SIG-M5 treated with dmso at 0.1 percent for 504 hours (cell line): Measurements from ENCODE around the gene RFC3.
"Not testable (repeated sequence)": the region's sequence is repeated elsewhere in the genome, so short reads cannot be mapped to it uniquely, and the experiment has no call there.

ENCODE experiments used
- DNase-seq: peaks from one replicate; lab custom pipeline; 2025; ENCODE audit not compliant: unreplicated experiment; lab: John Stamatoyannopoulos, UW

The RFC3 gene

GRCh38 chr13:33806470-33807248 lies 11.3 kb upstream of the RFC3 start:
- DNase-seq, result no peak

- not testable (repeated sequence) for DNase-seq
Observed at GRCh38 chr13:33812829-33813228, 5.1 kb upstream of the RFC3 start.

GRCh38 chr13:33815011-33815550 lies 2.9 kb upstream of the RFC3 start:
- DNase-seq, result no peak

- DNase-seq, result no peak
Observed at GRCh38 chr13:33816912-33817311, 1.0 kb upstream of the RFC3 start.

DNA sequence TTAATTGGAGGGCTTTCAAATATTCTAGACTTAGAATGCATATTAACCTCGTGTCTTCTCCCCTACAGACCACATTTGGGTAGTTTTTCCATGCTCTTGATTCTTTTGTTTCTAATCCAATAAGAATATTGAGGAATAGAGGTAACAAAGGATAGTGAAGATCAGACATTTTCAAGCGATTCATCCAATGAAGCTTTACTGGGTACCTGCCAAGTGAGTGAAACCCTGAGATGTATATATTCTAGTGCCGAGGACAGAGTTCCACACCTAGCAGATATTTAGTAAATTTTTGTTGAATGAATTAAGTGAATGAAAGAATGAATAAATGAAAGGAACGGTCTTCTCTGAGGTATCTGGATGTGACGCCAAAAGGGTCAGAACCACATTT lies 442 bp upstream of the RFC3 start:
- no peak for DNase-seq

GRCh38 chr13:33825083-33825482 lies 7.1 kb downstream of the RFC3 start:
- DNase-seq, result no peak

- DNase-seq, result no peak
Observed at GRCh38 chr13:33827139-33827538, 9.2 kb downstream of the RFC3 start.

- no peak for DNase-seq
Observed at GRCh38 chr13:33828431-33829129, 10.6 kb downstream of the RFC3 start.

DNA sequence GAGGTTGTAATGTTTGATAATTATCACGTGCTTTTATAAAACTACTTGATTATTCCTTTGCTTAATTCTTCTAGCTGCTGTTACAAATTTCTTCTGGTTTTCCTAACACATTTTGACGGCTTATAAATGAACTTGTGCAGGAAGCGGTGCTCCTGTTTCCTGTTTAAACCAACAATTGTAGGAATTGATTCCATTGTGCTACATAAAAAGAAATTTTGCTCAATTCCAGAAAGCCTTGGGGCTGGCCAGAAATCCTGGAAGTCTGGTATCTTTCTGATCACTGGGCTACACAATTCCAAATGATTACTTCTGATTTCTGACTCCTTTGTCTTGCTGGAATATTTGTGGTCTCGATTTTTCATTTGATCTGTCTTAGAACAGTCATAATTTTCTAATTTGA lies 14.9 kb downstream of the RFC3 start:
- no peak for DNase-seq

DNA sequence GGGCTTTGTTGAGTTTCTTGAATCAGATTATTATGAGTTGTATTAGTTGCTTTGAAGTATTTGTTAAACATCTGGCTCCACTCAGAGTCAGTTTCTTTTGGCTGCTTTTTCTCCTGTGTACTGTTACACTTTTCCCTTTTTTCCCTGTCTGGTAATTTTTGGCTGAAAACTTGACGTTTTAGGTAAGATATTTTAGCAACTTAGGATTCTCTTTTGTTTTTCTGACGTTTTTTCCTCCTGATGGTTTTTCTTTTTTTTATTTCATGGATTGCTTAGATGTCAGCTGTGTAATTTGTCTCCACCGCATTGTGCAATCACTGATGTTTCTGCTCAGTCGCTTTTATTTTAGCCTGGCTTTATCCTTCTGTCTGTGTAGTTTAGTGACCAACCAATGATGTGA lies 20.7 kb downstream of the RFC3 start:
- DNase-seq, result no peak

DNA sequence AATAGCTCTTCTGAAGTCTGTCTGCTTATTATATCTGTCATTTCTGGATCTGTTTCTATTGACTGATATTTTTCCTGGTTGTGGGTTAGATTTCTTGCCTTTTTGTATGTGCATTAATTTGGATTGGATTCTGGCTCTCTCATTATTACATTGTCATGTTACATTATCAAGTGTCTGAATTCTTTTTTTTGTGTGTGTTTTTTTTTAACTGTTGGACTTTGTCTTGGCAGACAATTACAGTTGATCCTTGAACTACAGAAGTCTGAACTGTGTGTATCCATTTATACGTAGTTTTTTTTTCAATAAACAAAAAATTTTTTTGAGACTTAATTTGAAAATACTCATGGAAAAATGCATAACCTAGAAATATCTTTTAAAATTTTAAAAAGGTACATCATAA lies 22.5 kb downstream of the RFC3 start:
- DNase-seq, result no peak

DNA sequence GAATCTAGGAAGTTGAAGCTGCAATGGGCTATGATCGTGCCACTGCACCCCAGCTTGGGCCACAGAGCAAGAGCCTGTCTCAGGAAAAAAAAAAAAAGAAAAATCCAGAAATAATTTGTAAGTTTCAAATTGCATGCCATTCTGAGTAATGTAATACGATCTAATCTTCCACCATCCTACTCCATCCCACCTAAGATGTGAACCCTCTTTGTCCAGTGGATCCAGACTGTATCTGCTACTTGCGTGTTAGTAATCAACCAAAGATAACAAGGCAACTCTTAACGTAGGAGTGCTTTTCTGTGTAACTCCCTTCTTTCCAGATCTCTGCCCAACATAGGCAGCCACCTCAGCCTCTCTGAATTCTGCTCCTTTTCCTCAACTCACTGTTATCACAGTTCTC lies 24.3 kb downstream of the RFC3 start:
- no peak for DNase-seq

GRCh38 chr13:33842986-33843385 lies 25.0 kb downstream of the RFC3 start:
- no peak for DNase-seq

- no peak for DNase-seq
Observed at GRCh38 chr13:33845572-33846302, 27.8 kb downstream of the RFC3 start.

DNA sequence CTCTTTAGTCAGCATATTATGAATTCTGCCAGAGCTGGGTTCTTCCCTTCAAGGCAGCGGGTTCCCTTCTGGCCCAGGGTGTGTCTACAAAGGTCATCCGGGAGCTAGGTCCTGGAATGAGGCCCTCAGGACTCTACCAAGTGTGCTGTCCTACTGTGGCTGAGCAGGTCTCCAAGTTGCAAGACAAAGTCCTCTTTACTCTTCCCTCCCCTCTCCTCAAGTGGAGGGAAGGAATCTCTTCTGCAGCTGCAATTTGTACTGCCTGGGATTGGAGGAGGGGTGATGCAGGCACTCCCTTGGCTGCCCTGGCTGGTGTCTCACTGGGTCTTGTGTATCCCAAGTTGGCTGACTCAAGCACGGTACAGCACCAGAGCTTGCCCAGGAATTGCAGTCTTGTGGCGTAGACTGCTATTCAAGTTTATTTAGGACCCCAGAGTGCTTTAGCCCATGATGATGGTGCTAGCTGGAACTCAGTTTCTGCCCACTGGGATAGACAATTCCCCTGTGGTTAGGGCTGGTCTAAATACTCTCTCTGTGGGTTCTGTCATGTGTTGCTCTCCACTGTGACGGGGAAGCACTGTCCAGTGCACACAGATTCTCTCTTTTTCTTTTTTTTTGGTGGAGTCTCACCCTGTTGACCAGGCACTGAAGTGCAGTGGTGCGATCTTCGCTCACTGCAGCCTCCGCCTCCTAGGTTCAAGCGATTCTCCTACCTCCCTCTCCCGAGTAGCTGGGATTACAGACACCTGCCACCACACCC lies 28.5 kb downstream of the RFC3 start:
- no peak for DNase-seq

DNA sequence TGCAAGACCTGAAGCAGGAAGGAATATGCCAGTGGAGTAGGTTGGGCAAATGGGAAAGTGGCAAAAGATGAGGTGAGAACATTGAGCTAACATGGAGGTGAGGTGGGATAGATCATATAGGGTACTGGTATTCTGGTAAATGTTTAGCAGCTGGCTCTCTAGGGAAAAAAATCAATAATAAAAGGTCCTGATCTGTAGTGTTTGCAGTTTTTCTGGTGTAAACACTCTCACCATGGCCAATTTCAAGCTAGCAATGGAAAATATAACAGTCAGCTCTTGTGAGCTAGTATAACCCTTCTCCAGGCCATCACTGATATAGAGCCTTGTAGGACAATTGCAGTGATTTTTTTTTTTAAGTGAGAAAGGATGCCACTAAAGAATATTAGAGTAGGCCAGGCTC lies 31.3 kb downstream of the RFC3 start:
- no peak for DNase-seq

DNA sequence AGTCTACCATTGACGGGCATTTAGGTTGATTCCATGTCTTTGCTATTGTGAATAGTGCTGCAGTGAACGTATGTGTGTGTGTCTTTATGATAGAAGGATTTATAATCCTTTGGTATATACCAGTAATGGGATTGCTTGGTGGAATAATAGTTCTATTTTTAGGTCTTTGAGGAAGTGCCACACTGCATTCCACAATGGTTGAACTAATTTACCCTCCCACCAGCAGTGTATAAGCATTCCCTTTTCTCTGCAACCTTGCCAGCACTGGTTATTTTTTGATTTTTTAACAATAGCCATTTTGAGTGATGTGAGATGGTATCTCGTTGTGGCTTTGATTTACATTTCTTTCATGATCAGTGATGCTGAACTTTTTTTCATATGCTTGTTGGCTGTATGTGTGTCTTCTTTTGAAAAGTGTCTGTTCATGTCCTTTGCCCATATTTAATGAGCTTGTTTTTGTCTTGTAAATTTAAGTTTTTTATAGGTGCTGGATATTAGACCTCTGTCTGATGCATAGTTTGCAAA lies 37.5 kb downstream of the RFC3 start:
- no peak for DNase-seq

- no peak for DNase-seq
Observed at GRCh38 chr13:33859691-33860303, 41.8 kb downstream of the RFC3 start.

DNA sequence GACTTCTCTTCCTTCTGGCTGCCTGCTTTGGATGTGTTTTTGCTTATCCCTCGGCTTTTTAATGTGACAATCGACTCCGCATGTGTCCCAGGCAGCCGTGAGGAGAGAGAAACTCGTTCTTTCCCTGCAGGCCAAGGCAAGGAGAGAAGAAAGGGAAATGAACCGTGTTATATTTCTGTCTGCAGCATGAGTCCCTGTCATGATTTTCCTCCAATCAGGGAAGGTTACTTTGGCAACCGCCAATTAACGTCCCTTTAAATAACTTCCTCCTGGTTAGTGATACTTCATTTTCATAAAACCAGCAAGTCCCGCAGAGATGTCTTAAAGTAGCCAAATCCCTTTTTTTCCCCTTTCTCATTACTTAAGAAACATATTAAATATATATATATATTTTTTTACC lies 42.6 kb downstream of the RFC3 start:
- DNase-seq, result no peak

DNA sequence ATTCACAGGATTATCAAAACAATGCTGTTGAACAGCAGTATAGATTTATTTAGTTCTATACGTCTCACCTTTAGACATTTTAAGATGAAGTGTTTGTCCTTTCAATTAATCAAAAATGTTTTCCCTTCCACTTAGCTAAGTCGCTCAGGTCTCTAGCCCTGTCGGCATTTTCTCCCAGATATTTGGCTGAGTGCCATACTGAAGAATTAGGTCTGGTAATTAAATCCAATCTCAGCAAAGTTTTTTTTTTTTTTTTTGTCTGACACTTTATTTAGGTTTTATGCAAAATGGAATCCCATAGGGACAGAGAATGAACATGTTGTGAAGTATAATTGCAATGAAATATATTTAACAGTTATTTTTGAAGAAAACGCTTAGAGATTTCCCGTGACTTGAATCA lies 44.1 kb downstream of the RFC3 start:
- no peak for DNase-seq
